Right cardiac atrium (tissue), 5 donors: ENCODE measurements around the gene PIAS1. TPM values are rescaled to one million over a fixed set of nuclear protein-coding genes. Genes with fewer than 3 reads are reported as not detected.
"Not testable (repeated sequence)": the region's sequence is repeated elsewhere in the genome, so short reads cannot be mapped to it uniquely, and the experiment has no call there.

Experiments
- ATAC-seq, 2 donors: fragments of 200-7000 bp; cut with Tn5 transposase; one replicate each; pipeline versions ENCODE4 v1.8.0 to v1.9.1; 2020; ENCODE audit warnings: moderate library complexity in 2 of 2, mild to moderate bottlenecking in 1 of 2
- DNase-seq, 3 donors: peaks; one replicate each; pipeline ENCODE4 v3.0.0-alpha.2; 2020
- H3K27ac ChIP-seq: one replicate; pipeline ENCODE4 v1.5.1; 2013; ENCODE audit warnings: mild to moderate bottlenecking, low read length, control low read depth, moderate library complexity
- H3K27me3 ChIP-seq: one replicate; pipeline ENCODE4 v1.6.1; 2013; ENCODE audit not compliant: control insufficient read depth, insufficient read depth
- H3K4me1 ChIP-seq: one replicate; pipeline ENCODE4 v1.6.1; 2013; ENCODE audit warnings: low read length; ENCODE audit not compliant: control insufficient read depth, insufficient read depth
- H3K4me3 ChIP-seq: one replicate; pipeline ENCODE4 v1.5.1; 2013; ENCODE audit warnings: low read length, control low read depth
- H3K9me3 ChIP-seq: one replicate; pipeline ENCODE4 v1.6.1; 2013; ENCODE audit warnings: low read length; ENCODE audit not compliant: control insufficient read depth
- WGBS: extraction: QIAGEN DNeasy Blood & Tissue Kit; methylation state at CpG from one replicate; pipeline ENCODE4 v1.1.7; 2013; 5-methylcytosine and 5-hydroxymethylcytosine counted together
- intact Hi-C, 4 donors: fragments of 100-400 bp; cut with DNase I; formaldehyde crosslinking; loops; one replicate each; pipeline versions ENCODE4 v1.11.0 to v1.14.0; 2022 to 2023
- polyA plus RNA-seq: library from polyadenylated mRNA; stranded (reverse); fragments of 200-250 nt; gene quantifications from one replicate; pipeline ENCODE4 v1.2.3, GENCODE V29; 2013
- total RNA-seq, 4 donors: library from RNA; stranded (reverse); fragmentation: NEBNext Ultra II Directional; extraction: Animal tissue kit (Norgen Biotek cat#: 25700); gene quantifications; one replicate each; pipeline ENCODE4 v1.2.1, GENCODE V29; 2021
- donor health status: healthy with polysubstance abuse.
- donor health status: DM: no; HTN: yes; CAD: no.
- donor health status: DM: no; HTN: no; CAD: no.
- donor health status: DM: no; HTN: yes; CAD: no; lungs with severe emphysema.
- donor health status: DM: yes; HTN: yes; CAD: no.

Gene PIAS1
- total and polyA plus RNA-seq, 5 donors, result 8.7 to 38.2 (median 34.7) TPM

DNA sequence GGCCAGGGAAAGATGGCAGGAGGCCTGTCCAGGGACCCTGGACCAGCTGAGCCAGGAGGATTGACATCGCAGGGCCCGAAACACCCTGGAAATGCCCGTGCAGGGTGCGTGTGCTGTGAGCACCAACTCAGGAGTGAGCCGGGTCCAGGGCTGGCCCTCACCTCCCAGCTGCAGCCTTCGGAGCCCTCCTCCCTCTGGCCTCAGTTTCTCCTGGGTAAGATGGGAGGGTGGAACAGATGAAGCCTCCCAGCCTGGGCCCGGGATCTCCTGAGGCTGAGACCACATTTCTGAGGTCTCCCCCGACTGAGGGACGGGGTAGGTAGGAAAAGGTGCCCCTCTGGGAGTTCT is 156.3 kb downstream of the PIAS1 start:
- H3K4me3 ChIP-seq, result no peak overlapping the region
- ATAC-seq (no peak), DNase-seq (peak in 1 of 3 donors; percentile 42)
- intact Hi-C loops, result loop anchor here in 1 of 4 donors (10.0 kb wide), 1 partner anchor 346 kb away; no protein-coding TSS in a partner anchor
- peaks cover 3% of the 10 kb centered on the region for H3K4me1 ChIP-seq
- H3K9me3 ChIP-seq, result no peaks in the 10 kb centered on the region
- H3K27ac ChIP-seq, result no peak overlapping the region
- WGBS, result 76% methylated on average over 9 of the region's 9 CpGs
- no peaks in the 10 kb centered on the region for H3K27me3 ChIP-seq

DNA sequence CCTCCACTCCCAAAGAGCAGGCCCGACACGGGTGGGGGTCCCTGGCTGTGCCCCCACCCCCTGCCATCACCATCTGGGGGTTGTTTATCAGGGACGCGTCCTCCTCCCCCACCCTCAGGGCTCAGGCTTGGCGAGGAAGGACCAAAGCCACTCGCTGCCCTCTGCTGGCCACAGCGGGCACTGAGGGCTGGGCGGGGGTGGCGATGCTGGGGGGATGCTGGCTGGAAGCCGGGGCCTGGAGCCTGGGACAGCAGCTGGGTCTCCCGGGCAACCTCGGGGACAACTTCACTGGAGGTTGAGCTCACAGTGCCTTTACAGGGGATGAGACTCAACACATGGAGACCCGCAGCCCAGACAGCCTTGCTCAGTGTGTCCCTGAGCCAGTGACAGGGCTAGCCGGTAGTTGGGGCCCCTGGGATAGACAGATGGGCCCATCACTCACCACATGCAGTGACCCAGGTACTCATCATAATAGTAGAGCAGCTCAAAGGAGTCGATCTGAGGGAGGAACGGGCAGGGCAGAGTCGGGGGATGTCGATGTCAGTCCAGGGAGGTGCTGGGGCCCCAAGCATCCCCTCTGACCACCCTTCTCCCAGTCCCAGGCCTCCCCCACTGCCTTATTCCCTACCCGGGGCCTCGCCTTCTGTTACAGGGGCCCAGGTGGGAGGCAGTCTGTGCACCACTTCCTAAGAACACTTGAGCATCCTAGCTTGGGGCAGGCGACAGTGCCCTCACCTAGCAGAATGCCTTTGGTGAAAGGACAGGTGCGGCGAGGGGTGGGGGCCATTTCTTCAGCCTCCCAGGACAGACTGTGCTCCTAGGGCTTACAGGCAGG is 156.9 kb downstream of the PIAS1 start:
- no peak overlapping the region for H3K4me3 ChIP-seq
- ATAC-seq (peak; percentile 68 to 69), DNase-seq (peak; percentile 75 to 92 (median 90))
- 43% methylated on average over 23 of the region's 23 CpGs for WGBS
- no peak overlapping the region for H3K27ac ChIP-seq
- no peaks in the 10 kb centered on the region for H3K9me3 ChIP-seq
- no peaks in the 10 kb centered on the region for H3K4me1 ChIP-seq
- intact Hi-C loops, result loop anchor here in 1 of 4 donors (10.0 kb wide), 1 partner anchor 346 kb away; no protein-coding TSS in a partner anchor
- H3K27me3 ChIP-seq, result no peaks in the 10 kb centered on the region

DNA sequence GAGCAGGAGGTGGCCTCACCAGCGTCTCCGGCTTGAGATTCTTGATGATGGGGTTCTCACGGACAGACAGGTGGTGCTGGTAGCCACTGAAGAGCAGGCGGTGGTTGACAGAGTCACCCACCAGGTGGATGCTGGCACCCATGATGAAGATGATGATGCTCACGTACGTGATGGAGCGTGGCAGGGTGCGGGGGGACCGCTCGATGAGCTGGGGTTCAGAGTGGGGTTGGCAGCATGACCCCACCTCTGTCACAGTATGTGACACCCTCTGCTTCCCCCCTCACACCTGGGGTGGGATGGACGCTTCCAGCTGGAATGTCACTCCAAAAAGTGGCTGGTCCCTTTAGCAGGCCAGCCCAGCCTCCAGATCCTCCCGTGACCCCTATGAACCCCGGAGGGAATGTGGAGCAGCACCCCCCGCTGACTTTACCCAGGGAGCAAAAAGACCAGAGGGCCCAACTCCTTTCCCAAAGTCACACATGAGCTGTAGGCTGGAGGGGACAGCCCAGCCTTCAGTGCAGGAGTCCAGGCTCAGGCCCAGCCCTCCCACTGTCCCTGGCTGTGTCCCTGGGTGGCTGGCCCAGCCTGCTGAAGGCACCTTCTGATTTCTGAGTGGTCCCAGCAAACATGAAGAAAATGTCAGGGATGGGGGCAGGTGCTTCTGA is 157.7 kb downstream of the PIAS1 start:
- WGBS, result 96% methylated on average over 14 of the region's 14 CpGs
- no peaks in the 10 kb centered on the region for H3K27me3 ChIP-seq
- intact Hi-C loops, result loop anchor here in 1 of 4 donors (10.0 kb wide), 1 partner anchor 347 kb away; no protein-coding TSS in a partner anchor
- H3K4me1 ChIP-seq, result no peaks in the 10 kb centered on the region
- no peaks in the 10 kb centered on the region for H3K9me3 ChIP-seq
- no peak overlapping the region for H3K27ac ChIP-seq
- no peak for ATAC-seq
- peak in 1 of 3 donors; percentile 51 for DNase-seq
- H3K4me3 ChIP-seq, result no peak overlapping the region

DNA sequence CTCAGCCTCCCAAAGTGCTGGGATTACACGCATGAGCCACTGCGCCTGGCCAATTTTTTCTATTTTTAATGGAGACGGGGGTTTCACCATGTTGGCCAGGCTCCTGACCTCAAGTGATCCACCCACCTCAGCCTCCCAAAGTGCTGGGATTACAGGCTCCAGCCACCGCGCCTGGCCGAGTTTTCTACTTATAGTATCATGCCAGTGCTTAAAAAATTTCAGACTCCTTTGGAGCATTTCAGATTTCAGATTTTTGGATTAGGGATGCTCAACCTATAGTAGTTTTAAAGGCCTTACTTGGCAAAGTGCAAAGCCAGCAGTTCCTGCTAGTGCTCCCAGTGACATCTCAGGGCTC is 159.4 kb downstream of the PIAS1 start:
- ATAC-seq, H3K27ac ChIP-seq, H3K27me3 ChIP-seq, H3K4me3 ChIP-seq, H3K9me3 ChIP-seq, H3K4me1 ChIP-seq: not testable (repeated sequence)
- 93% methylated on average over 6 of the region's 6 CpGs for WGBS
- intact Hi-C loops, result loop anchor here in 1 of 4 donors (10.0 kb wide), 1 partner anchor 349 kb away; no protein-coding TSS in a partner anchor
- DNase-seq, result peak in 1 of 3 donors; percentile 28

DNA sequence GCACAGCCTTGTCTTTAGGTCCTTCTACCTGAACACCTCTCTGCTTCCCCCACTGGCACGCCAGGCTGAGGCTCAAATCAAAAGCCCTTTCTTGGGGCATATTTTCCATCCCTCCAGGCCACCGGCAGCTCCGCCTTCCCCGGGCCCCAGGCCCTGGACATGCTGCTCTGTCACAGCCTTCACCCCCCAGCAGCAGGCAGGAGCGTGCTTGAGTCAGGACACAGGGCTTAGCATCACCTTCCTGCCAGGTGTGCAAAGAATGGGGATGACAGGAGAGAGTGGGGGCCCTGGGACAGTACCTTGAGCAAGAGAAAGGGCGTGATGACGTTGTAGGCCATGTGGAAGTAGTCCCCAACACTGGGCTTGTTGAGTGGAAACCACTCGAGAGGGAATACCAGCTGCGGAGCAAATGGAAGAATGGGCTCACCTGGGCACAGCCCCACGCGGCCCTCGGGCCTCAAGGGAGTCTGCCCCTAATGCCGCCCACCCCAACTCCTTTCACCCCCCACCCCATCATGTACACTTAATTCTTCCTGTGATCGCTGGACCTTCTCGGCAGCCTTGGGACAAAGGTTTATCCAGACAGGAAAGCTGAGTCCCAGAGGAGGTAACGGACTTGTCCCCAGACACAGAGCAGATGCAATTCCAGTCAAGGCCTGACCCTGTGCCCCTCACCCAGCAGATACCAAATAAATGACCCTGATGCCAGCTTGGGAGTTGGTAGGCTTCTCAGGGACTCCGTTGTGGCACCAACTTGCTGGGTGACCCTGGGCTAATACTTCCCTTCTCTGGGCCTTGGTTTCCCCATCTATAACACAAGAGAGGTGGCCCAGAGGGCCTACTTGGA is 160.1 kb downstream of the PIAS1 start:
- intact Hi-C loops, result loop anchor here in 1 of 4 donors (10.0 kb wide), 1 partner anchor 349 kb away; no protein-coding TSS in a partner anchor
- WGBS, result 93% methylated on average over 17 of the region's 17 CpGs
- Histone ChIP-seq H3K4me3 (no peak overlapping the region), H3K9me3 (no peaks in the 10 kb centered on the region), H3K4me1 (no peaks in the 10 kb centered on the region), H3K27me3 (no peaks in the 10 kb centered on the region), H3K27ac (no peak overlapping the region)
- ATAC-seq, result no peak
- peak in 1 of 3 donors; percentile 6 for DNase-seq

DNA sequence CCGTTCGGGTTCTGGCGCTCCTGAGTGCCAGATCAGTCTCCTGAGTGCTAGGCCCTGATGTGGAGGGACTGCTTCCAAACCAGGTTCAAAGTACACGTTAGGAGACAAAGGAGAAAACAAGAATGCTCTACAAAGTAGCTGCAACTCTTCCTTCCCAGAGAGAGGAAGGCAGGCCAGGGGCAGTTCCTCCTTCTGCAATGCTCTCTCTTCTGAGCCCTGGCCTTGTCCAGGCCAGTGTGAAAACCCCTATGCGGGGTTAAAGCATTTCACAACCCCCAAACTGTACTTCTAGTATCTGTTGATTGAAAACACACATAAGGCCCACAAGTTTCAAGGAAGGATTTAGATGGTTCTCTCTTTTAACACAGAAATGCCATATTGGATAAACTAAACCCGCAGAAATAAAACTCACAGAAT is 160.7 kb downstream of the PIAS1 start:
- Histone ChIP-seq H3K9me3 (no peaks in the 10 kb centered on the region), H3K4me1 (no peaks in the 10 kb centered on the region), H3K27me3 (no peaks in the 10 kb centered on the region), H3K27ac (no peak overlapping the region), H3K4me3 (no peak overlapping the region)
- peak in 1 of 3 donors; percentile 33 for DNase-seq
- intact Hi-C loops, result loop anchor here in 1 of 4 donors (10.0 kb wide), 1 partner anchor 350 kb away; no protein-coding TSS in a partner anchor
- ATAC-seq, result no peak
- whole genome bisulfite sequencing, result 80% methylated on average over 6 of the region's 6 CpGs

DNA sequence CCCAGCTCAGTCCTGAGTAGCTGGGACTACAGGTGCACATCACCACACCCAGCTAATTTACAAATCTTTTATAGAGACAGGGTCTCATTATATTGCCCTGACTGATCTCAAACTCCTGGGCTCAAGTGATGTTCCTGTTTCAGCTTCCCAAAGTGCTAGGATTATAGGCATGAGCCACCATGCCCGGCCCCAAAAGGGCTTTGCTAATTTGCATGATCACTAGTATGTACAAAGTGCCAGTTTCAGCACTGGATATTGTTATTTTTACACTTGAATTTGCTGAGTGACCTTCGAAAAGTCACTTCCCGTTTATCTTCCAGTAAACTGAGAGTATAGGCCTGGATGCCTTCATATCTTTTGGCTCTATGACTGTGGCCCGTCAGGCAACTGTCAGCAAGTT is 163.2 kb downstream of the PIAS1 start:
- Histone ChIP-seq H3K27me3 (no peaks in the 10 kb centered on the region), H3K4me3 (no peak overlapping the region), H3K9me3 (no peaks in the 10 kb centered on the region), H3K27ac (no peak overlapping the region), H3K4me1 (no peaks in the 10 kb centered on the region)
- intact Hi-C loops, result loop anchor here in 1 of 4 donors (10.0 kb wide), 1 partner anchor 353 kb away; no protein-coding TSS in a partner anchor
- WGBS, result 71% methylated on average over 4 of the region's 4 CpGs
- ATAC-seq (no peak), DNase-seq (peak in 1 of 3 donors; percentile 51)

DNA sequence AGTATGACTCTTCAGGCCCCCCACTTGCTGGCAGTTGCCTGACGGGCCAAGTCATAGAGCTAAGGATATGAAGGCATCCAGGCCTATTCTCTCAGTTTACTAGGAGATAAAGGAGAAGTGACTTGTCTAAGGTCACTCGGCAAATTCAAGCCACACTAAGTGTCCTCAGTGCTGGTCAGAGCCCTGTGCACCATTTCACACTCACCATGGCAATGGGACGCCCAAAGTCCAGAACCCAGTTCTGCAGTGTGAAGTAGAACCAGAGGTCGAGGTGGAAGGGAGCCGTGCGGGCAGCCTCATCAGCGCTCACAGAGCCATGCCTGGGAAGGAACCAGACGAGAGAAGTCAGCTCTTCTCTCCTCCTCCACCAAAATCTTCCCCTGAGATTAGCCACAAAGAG is 164.2 kb downstream of the PIAS1 start:
- intact Hi-C loops, result loop anchor here in 1 of 4 donors (10.0 kb wide), 1 partner anchor 354 kb away; no protein-coding TSS in a partner anchor
- Histone ChIP-seq H3K9me3 (no peaks in the 10 kb centered on the region), H3K4me1 (no peaks in the 10 kb centered on the region), H3K27me3 (no peaks in the 10 kb centered on the region), H3K4me3 (no peak overlapping the region), H3K27ac (no peak overlapping the region)
- 95% methylated on average over 8 of the region's 8 CpGs for WGBS
- DNase-seq, result peak in 1 of 3 donors; percentile 5
- ATAC-seq, result no peak

DNA sequence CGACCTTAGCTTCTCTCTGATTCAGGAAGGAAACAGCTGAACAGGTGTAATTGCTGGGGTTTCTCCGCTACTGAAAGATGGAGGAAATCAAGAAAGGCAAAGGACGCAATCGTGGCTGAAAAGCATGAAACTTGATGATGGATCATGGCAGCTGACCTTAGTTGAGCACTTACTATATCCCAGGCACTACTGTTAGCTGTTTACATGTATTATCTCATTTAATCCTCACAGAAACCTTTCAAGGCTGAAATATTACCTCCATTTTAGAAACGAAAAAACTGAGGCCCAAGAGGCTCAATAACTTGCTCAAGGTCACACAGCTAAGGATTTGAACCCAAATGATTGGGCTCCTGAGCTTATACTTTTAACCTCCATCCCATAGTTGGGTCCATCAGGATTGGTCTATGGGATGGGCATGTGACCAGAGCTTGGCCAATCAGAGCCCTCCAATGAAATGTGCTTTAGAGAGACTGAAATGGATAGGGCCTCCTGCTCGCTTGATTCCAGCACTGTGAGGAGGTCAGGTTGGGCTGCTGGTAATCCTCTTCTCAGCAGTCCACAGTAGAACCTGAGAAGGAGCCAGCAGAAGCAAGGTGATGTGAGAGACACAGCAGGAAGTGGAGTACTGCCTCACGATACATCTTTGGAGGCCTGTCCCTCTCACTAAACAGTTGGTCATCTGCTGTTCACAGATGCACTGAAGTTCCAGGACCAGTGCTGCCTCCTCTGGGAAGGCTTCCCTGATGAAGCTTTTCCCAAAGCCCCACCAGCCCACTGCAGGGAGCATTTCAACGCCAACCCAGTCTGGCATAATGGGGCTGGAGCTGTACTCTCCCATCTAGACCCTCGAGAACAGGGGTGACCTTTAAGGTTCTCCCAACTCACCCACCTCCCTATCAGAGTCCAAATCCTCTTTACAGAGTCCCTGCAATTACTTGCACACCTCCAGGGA is 165.0 kb downstream of the PIAS1 start:
- no peaks in the 10 kb centered on the region for H3K9me3 ChIP-seq
- no peaks in the 10 kb centered on the region for H3K27me3 ChIP-seq
- H3K4me1 ChIP-seq, result no peaks in the 10 kb centered on the region
- H3K27ac ChIP-seq, result no peak overlapping the region
- intact Hi-C loops, result loop anchor here in 1 of 4 donors (10.0 kb wide), 1 partner anchor 354 kb away; no protein-coding TSS in a partner anchor
- WGBS, result 95% methylated on average over 9 of the region's 9 CpGs
- ATAC-seq (peak; percentile 30 to 46), DNase-seq (no peak)
- H3K4me3 ChIP-seq, result no peak overlapping the region

DNA sequence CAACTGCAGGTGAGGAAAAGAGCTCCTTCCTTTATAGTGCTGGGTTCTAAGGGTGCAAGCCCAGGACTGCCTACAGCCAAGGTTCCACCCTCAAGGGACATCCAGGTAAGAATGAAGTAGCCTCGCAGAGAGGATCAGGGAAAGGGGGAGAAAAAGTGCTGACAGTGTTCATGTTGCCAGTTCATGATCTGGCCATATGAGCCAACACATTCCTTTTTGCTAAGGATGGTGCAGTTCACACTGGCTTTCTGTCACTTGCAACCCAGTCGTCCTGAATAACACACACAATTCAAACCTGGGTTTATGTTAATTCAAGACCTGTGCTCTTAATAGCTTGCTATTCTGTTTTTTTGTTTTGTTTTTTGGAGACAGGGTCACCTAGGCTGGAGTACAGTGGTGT is 166.4 kb downstream of the PIAS1 start:
- WGBS, result 100% methylated on average over 2 of the region's 2 CpGs
- Histone ChIP-seq H3K9me3 (no peaks in the 10 kb centered on the region), H3K27me3 (no peaks in the 10 kb centered on the region), H3K27ac (no peak overlapping the region), H3K4me1 (no peaks in the 10 kb centered on the region), H3K4me3 (no peak overlapping the region)
- ATAC-seq (no peak), DNase-seq (no peak)
- intact Hi-C loops, result no loop called here
